Activated T-cell treated with anti-CD3 and anti-CD28 coated beads, Interleukin-2, amount 50 U/mL, for 4 hours (primary cell): ENCODE results near the gene CTU2. TPM values are rescaled to one million over a fixed set of nuclear protein-coding genes. Genes with fewer than 3 reads are reported as not detected.
A peak's percentile ranks its signal among the peaks of the same experiment; 100 is the strongest.
"Not testable (repeated sequence)": the region's sequence is repeated elsewhere in the genome, so short reads cannot be mapped to it uniquely, and the experiment has no call there.

ENCODE experiments used
- ATAC-seq, 2 donors: fragments of 200-7000 bp; cut with Tn5 transposase; one replicate each; pipeline ENCODE4 v1.10.0; 2021
- DNase-seq: peaks from one replicate; pipeline ENCODE4 v3.0.0-alpha.2; 2020
- H3K27me3 Mint-ChIP-seq: one replicate; pipeline ENCODE4 v1.8.0; 2021; ENCODE audit warnings: low read depth, mixed read lengths
- H3K36me3 Mint-ChIP-seq: one replicate; pipeline ENCODE4 v1.8.0; 2022; ENCODE audit warnings: mixed read lengths; ENCODE audit not compliant: insufficient read depth
- H3K4me1 Mint-ChIP-seq: one replicate; pipeline ENCODE4 v1.8.0; 2021; ENCODE audit warnings: low read depth, mixed read lengths
- H3K4me3 Mint-ChIP-seq: one replicate; pipeline ENCODE4 v1.8.0; 2021; ENCODE audit warnings: mild to moderate bottlenecking, moderate library complexity, mixed read lengths
- H3K9me3 Mint-ChIP-seq: one replicate; pipeline ENCODE4 v1.8.0; 2021; ENCODE audit warnings: mixed read lengths
- total RNA-seq, 3 donors: library from RNA; stranded (reverse); gene quantifications; one replicate each; pipeline ENCODE4 v1.2.1, GENCODE V29; 2021

CTU2 gene
- total RNA-seq: 100 to 1,000 TPM in 2 of 3 donors, 10 to 100 TPM in 1; 96.8 to 129 (median 116) TPM

- peak within 1 kb of the TSS; percentile 91 for H3K4me3 Mint-ChIP-seq
- DNase-seq (peak; percentile 93), ATAC-seq (peak; percentile 74 to 75)
- H3K36me3 Mint-ChIP-seq: no peaks in the 10 kb centered on the region
- peaks cover 45% of the 10 kb centered on the region for H3K4me1 Mint-ChIP-seq
- no peaks in the 10 kb centered on the region for H3K27me3 Mint-ChIP-seq
- no peaks in the 10 kb centered on the region for H3K9me3 Mint-ChIP-seq
Observed at GRCh38 chr16:88706229-88706964, at the start of gene CTU2, which contains the start of gene RNF166. Gene CTU2 (plus strand): TSS chr16:88706503. CDS start chr16:88706531, 28 bp downstream. Gene RNF166 (minus strand): TSS chr16:88706408. CDS start chr16:88706325, 83 bp downstream.

GRCh38 chr16:88657371-88657770 lies 48.9 kb upstream of the CTU2 start:
- H3K27me3 Mint-ChIP-seq: no peaks in the 10 kb centered on the region
- peaks cover 9% of the 10 kb centered on the region for H3K4me1 Mint-ChIP-seq
- H3K4me3 Mint-ChIP-seq: no peak overlapping the region
- peaks cover 6% of the 10 kb centered on the region for H3K36me3 Mint-ChIP-seq
- no peaks in the 10 kb centered on the region for H3K9me3 Mint-ChIP-seq
- no peak for ATAC-seq
- DNase-seq: no peak

DNA sequence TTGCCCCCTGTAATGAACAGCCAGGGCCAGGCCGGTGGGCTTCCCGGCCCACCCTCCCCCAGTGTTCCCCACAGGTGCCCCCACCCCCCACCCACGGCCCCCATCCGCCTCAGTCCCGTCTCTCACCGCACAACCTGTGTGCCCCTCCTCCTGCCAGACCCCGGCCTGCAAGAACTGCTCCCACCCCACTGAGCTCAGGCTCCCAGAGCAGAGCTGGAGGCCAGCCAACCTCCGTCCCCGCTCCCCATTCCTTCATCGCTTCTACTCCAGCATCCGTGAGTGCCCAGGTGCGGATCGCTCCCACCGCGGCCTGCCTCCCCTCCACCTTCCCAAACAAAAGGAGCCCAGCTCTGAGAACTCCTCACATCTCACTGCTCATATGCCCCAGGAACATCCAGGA lies 47.6 kb upstream of the CTU2 start:
- H3K36me3 Mint-ChIP-seq: peaks cover 6% of the 10 kb centered on the region
- DNase-seq: no peak
- no peak for ATAC-seq
- no peak overlapping the region for H3K4me3 Mint-ChIP-seq
- H3K27me3 Mint-ChIP-seq: no peaks in the 10 kb centered on the region
- H3K4me1 Mint-ChIP-seq: peaks cover 11% of the 10 kb centered on the region
- H3K9me3 Mint-ChIP-seq: no peaks in the 10 kb centered on the region

DNA sequence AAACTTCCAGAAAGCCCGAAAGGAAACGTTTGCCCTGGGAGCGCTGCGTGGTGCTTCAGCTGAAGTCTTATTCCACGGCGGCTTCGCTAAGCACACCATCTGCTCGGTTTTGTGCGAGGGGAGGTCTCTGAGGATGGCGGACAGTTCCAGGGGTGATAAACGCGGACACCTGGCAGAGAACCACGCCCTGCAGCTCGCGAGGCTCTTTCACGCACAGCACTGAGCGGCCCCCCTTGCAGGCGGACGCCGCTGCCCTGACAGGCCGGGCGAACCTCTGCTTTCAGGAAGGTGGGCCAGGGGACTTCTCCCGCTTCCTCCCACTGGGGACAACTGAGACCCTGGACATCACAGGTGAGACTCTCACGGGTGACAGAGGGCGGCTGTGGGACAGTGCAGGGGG lies 47.1 kb upstream of the CTU2 start:
- ATAC-seq: no peak
- H3K9me3 Mint-ChIP-seq: no peaks in the 10 kb centered on the region
- no peak overlapping the region for H3K4me3 Mint-ChIP-seq
- peaks cover 6% of the 10 kb centered on the region for H3K36me3 Mint-ChIP-seq
- no peaks in the 10 kb centered on the region for H3K27me3 Mint-ChIP-seq
- H3K4me1 Mint-ChIP-seq: peaks cover 14% of the 10 kb centered on the region
- no peak for DNase-seq

- H3K36me3 Mint-ChIP-seq: peaks cover 3% of the 10 kb centered on the region
Observed at GRCh38 chr16:88661468-88661867, 44.8 kb upstream of the CTU2 start.

DNA sequence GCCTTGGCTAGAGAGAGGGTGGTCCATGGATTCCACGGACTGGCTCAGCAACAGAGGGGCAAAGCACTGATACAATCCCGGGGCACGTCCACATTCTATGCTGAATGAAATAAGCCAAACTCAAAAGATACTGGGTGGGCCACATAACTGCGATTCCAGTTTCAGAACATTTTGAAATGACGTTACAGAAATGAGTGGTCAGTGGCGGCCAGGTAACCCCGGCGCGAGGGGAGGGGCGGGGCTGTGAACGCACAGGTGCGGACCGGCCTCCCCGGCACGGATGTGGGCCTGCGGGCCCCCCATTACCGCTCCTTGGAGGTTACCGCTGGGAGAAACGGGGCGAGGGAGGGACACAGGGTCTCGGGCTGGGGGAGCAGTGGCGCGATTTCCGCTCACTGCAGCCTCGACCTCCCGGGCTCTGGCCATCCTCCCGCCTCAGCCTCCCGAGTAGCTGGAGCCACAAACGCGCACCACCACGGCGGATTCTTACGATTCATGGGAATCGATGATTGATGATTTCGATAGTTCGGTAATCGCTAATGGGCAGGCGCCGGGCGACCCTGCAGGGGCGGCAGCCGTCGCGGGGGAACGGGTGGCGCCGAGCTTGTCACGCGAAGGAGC lies 44.0 kb upstream of the CTU2 start:
- peak in 1 of 2 donors; percentile 0 for ATAC-seq
- Mint-ChIP-seq H3K4me1 (peaks cover 16% of the 10 kb centered on the region), H3K36me3 (peaks cover 3% of the 10 kb centered on the region), H3K27me3 (no peaks in the 10 kb centered on the region), H3K9me3 (no peaks in the 10 kb centered on the region), H3K4me3 (peak overlapping the region; percentile 91)
- DNase-seq: no peak

More at GRCh38 chr16:88661468-88661867, 44.8 kb upstream of the CTU2 start:
- Mint-ChIP-seq H3K4me3 (peak overlapping the region; percentile 52), H3K4me1 (peaks cover 16% of the 10 kb centered on the region), H3K9me3 (no peaks in the 10 kb centered on the region), H3K27me3 (no peaks in the 10 kb centered on the region)
- ATAC-seq (no peak), DNase-seq (no peak)

DNA sequence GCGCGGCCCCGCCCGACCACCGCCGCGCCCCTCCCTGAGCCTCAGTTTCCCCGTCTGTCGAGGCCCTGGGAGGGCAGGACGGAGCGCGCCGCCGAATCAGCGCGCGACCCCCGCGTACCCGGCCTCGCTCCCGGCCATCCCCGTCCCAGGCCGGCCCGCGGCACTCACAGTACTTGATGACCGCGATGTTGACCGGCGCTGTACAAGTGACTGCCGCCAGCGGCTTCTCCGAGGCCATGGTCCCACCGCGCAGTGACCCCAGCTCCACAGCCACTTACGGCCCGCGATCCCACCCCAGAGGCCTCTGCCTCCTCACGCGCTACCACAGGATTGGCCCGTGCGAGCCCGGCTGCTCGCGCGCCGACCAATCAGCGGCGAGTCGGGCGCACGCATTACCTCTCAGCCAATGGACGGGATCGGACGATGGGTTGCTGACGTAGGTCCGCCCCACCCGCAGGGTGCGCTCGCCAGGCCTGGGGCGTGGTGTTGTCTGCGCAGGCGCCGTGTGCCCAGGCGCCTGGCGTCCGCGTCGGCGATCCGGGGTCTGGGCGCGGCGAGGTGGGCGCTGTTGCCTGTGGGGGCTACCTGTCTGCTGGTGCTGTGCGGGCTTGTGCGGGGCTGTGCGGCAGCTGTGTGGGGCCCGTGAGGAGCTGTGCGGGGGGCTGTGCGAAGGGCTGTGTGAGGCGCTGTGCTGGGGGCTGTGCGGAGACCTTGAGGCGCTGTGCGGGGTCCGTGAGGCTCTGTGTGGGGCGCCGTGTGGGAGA lies 43.3 kb upstream of the CTU2 start, which contains the start of gene MVD:
Gene MVD (minus strand): TSS at position 249 of the 764 bp plus-strand sequence. CDS start 11 bp downstream, at position 238.
- H3K4me1 Mint-ChIP-seq: peaks cover 16% of the 10 kb centered on the region
- H3K9me3 Mint-ChIP-seq: no peaks in the 10 kb centered on the region
- peak; percentile 93 for DNase-seq
- H3K4me3 Mint-ChIP-seq: peak within 1 kb of the TSS; percentile 91
- peaks cover 3% of the 10 kb centered on the region for H3K36me3 Mint-ChIP-seq
- no peaks in the 10 kb centered on the region for H3K27me3 Mint-ChIP-seq
- peak; percentile 99 for ATAC-seq

DNA sequence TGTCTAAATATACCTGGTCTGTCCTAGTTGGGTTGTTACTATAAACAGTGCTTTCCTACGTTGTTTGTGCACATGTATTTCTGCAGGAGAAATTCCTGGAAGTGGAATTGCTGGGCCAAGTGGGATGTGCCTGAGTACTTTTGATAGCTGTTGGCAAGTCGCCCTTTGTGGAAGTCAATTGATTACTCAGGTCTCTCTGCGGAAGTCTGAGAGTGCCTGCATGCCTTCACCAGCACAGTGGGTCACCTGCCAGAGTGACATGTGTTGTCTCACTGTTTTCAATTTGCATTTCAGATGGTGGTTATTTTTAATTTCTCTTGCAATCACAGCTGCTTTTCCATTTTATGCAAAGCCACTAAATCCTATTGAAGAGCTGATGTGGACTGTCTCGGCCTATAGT lies 41.2 kb upstream of the CTU2 start:
- no peak for ATAC-seq
- Mint-ChIP-seq H3K27me3 (no peaks in the 10 kb centered on the region), H3K4me3 (peak overlapping the region; percentile 45), H3K36me3 (peaks cover 4% of the 10 kb centered on the region), H3K9me3 (no peaks in the 10 kb centered on the region), H3K4me1 (peaks cover 16% of the 10 kb centered on the region)
- no peak for DNase-seq

DNA sequence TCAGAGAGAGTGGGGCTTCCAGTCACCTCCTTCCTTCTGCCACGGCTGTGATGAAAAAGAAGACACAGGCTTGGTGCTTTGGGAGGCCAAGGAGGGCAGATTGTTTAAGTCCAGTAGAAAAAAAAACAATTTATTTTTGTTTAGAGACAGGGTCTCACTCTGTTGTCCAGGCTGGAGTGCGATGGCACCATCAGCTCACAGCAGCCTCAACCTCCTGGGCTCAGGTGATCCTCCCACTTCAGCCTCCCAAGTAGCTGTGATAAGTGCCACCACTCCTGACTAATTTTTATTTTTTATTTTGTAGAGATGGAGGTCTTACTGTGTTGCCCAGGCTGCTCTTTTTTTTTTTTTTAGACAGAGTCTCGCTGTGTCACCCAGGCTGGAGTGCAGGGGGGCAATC lies 40.7 kb upstream of the CTU2 start:
- ATAC-seq (no peak), DNase-seq (no peak)
- Mint-ChIP-seq H3K36me3 (peaks cover 2% of the 10 kb centered on the region), H3K9me3 (no peaks in the 10 kb centered on the region), H3K4me1 (peaks cover 16% of the 10 kb centered on the region), H3K27me3 (no peaks in the 10 kb centered on the region), H3K4me3 (no peak overlapping the region)

GRCh38 chr16:88667461-88667860 lies 38.8 kb upstream of the CTU2 start:
- no peak for ATAC-seq
- H3K36me3 Mint-ChIP-seq: peaks cover 2% of the 10 kb centered on the region
- H3K4me1 Mint-ChIP-seq: peaks cover 7% of the 10 kb centered on the region
- H3K4me3 Mint-ChIP-seq: no peak overlapping the region
- DNase-seq: no peak
- H3K27me3 Mint-ChIP-seq: no peaks in the 10 kb centered on the region
- no peaks in the 10 kb centered on the region for H3K9me3 Mint-ChIP-seq

- H3K27me3 Mint-ChIP-seq, H3K36me3 Mint-ChIP-seq, H3K4me3 Mint-ChIP-seq, H3K9me3 Mint-ChIP-seq, H3K4me1 Mint-ChIP-seq, ATAC-seq, DNase-seq: not testable (repeated sequence)
Observed at GRCh38 chr16:88669493-88669892, 36.8 kb upstream of the CTU2 start.

DNA sequence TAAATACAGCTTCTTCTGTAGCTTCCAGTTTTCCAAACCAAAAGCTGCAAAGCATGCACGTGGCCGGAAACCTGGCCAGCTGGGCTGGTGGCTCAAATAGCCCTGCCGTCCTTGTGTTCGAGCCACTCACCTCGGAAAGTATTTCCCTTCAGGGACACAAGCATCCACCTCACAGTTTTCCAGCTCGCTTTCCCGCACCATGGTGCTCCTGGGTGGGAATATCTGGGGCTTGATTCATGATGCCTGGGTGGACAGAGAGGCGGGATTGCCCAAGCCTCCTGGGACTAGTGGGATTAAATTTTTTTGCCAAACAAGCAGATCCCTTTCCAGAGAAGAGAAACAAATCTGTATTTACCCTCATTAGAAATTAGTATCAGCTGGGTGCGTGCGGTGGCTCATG lies 36.3 kb upstream of the CTU2 start:
- no peak for DNase-seq
- Mint-ChIP-seq H3K27me3 (no peaks in the 10 kb centered on the region), H3K36me3 (peaks cover 2% of the 10 kb centered on the region), H3K4me1 (peaks cover 1% of the 10 kb centered on the region), H3K4me3 (no peak overlapping the region), H3K9me3 (no peaks in the 10 kb centered on the region)
- no peak for ATAC-seq

DNA sequence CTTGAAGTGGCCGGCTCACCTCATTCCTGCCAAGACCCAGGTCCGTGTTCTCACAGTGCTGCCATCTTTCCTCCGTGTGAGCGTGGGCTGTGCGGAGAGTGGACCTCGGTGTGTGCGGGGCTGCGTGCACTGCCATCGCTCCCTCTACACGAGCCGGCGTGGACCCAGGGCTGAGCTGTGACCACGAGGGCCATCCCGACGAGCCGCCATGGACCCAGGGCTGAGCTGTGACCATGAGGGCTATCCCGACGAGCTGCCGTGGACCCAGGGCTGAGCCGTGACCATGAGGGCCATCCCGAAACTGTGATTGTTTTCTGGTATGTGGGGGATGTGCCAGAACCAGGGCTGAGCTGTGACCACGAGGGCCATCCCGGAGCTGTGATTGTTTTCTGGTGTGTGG lies 34.5 kb upstream of the CTU2 start:
- H3K4me3 Mint-ChIP-seq: no peak overlapping the region
- H3K4me1 Mint-ChIP-seq: no peaks in the 10 kb centered on the region
- ATAC-seq (no peak), DNase-seq (no peak)
- H3K27me3 Mint-ChIP-seq: no peaks in the 10 kb centered on the region
- peaks cover 2% of the 10 kb centered on the region for H3K36me3 Mint-ChIP-seq
- H3K9me3 Mint-ChIP-seq: no peaks in the 10 kb centered on the region

- Mint-ChIP-seq H3K4me1 (no peaks in the 10 kb centered on the region), H3K36me3 (peaks cover 3% of the 10 kb centered on the region), H3K27me3 (no peaks in the 10 kb centered on the region), H3K9me3 (no peaks in the 10 kb centered on the region), H3K4me3 (no peak overlapping the region)
- no peak for ATAC-seq
- DNase-seq: no peak
Observed at GRCh38 chr16:88672776-88673175, 33.5 kb upstream of the CTU2 start.
